Right ventricle myocardium superior (tissue), 1 donor: ENCODE measurements around the gene TTN. TPM values are rescaled to one million over a fixed set of nuclear protein-coding genes. Genes with fewer than 3 reads are reported as not detected.
"Not testable (repeated sequence)": the region's sequence is repeated elsewhere in the genome, so short reads cannot be mapped to it uniquely, and the experiment has no call there.

Source experiments
- ATAC-seq: fragments of 200-7000 bp; cut with Tn5 transposase; one replicate; pipeline ENCODE4 v1.9.1; 2020; ENCODE audit warnings: mild to moderate bottlenecking; ENCODE audit not compliant: poor library complexity
- DNase-seq: peaks from one replicate; pipeline ENCODE4 v3.0.0-alpha.2; 2020
- intact Hi-C: fragments of 100-400 bp; cut with DNase I; formaldehyde crosslinking; loops from one replicate; pipeline ENCODE4 v1.11.2; 2022
- total RNA-seq: library from RNA; stranded (reverse); fragmentation: NEBNext Ultra II Directional; extraction: Animal tissue kit (Norgen Biotek cat#: 25700); gene quantifications from one replicate; pipeline ENCODE4 v1.2.1, GENCODE V29; 2021
- donor health status: DM: no; HTN: yes; CAD: no; lungs with severe emphysema.

TTN gene
- total RNA-seq, 1 donor from 2014 or later = 3,113 TPM

DNA sequence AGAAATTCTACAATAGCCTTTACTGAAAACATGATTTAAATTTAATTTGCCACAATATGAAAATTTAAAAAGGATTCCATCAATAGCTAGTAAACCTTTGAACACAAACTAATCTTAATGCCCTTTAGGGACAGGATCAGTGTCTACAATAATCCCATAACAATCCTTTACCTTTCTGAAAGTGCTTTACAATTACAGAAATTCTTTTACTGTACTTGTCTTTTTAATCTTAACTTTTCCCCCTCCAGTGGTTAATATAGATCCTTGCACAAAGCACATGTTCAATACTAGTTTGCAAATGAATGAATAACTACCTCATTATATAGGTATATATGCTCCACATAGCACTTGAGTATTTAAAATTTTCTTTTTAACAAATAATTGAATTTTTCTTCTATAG is 204.3 kb downstream of the TTN start:
- no peak for ATAC-seq

DNA sequence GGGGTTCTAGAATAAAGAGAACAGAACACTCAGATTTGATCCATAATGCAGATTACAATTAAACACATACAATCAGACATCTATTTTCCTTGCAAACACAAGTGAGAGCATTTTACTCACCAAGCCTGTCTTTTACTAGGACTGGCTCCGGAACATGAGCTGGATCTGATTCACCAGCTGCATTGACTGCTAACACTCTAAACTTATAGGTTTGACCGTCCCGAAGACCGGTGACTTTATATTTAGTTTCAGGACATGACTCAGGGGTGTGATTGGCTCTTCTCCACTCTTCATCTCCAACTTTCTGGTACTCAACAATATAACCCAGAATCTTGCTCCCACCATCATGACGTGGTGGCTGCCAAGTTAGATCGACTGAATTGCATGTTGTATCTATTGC is 214.6 kb downstream of the TTN start:
- no peak for ATAC-seq
- intact Hi-C loops = no loop called here
- no peak for DNase-seq

More for the DNA sequence above, 204.3 kb downstream of the TTN start:
- no peak for DNase-seq
- intact Hi-C loops = no loop called here

DNA sequence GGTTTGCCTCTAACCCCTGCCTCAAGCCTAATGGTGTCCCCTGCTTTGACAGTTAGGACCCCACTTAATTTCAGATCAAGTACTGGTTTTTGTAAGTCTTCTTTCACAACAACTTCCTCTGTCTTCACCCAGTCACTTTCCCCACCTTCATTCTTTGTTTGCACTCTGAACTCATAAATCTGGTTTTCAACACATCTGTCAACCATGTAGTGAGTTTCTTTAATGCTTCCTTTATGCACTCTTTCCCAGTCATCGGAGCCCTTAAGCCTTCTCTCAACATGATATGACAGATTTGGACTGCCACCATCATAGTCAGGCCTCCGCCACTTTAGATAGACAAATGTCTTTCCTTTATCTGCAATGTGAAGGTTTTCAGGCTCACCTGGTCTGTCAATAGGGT is 217.9 kb downstream of the TTN start:
- ATAC-seq = peak; percentile 3
- intact Hi-C loops = no loop called here
- DNase-seq = no peak

DNA sequence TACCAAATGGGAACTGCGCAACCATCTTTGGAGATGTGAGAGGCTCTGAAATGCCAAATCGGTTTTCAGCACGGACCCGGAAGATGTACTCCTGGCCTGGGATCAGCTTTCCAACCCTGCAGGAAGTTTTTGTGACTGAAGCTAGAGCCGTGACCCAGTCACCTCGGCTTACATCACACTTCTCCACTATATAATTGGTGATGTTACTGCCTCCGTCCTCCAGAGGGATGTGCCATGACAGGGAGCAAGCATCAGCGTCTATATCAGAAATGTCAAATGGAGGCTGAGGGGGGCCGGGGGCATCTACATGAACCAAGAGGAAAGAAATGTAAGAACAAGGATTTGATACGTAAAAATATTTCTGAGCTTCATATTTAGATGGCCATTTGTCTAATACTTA is 222.6 kb downstream of the TTN start:
- peak; percentile 3 for ATAC-seq
- DNase-seq = no peak
- intact Hi-C loops = no loop called here

DNA sequence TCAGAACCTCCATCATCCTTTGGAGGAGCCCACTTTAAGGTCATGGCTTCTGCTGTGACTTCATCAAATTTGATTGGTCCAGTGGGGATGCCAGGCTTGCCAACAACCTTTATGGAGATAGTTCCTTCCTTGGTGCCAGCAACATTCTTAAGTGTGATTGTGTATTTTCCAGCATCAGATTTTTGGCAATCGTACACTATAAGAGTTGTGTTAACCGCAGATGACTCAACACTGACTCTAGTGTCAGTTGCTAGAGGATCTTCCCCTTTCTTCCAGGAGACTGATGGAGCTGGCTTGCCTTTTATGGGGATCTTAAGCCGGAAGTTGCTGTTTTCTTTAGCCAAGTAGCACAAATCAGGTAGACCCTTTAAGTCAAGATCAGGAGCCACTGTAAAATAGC is 228.2 kb downstream of the TTN start:
- intact Hi-C loops = no loop called here
- ATAC-seq = no peak
- DNase-seq = no peak

DNA sequence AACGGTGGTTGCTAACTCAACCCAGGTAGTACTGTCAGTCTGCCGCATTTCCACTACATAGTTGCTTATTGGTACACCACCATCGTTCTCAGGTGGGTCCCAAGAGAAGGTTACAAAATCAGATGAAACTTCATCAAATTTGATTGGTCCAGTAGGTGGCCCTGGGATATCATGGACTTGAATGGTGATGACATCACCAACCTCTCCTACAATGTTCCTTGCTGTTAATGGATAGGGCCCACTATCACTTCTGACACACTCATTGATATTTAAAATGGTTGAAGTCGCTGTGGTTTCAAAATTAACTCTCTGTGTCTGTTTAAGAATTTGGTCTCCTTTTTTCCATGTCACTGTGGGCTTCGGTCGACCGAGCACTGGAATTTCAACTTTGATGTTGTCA is 232.4 kb downstream of the TTN start:
- ATAC-seq = no peak
- intact Hi-C loops = no loop called here
- DNase-seq = no peak

DNA sequence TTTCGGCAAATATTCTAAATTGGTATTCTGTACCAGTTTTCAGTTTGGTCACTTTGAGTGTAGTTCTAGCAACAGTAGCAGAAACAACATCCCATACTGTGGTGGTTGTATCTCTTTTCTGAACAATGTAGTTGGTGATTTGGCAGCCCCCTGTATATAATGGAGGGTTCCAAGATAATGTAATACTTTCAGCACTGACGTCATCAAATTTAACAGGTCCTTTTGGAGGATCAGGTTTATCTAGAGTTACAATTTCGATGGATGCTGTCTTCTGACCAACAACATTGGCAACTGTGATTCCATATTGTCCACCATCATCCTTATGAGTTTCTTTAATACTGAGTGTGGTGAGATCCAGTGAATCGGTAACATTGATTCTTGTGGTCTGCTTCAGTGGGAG is 239.0 kb downstream of the TTN start:
- no peak for ATAC-seq
- DNase-seq = no peak
- intact Hi-C loops = no loop called here

DNA sequence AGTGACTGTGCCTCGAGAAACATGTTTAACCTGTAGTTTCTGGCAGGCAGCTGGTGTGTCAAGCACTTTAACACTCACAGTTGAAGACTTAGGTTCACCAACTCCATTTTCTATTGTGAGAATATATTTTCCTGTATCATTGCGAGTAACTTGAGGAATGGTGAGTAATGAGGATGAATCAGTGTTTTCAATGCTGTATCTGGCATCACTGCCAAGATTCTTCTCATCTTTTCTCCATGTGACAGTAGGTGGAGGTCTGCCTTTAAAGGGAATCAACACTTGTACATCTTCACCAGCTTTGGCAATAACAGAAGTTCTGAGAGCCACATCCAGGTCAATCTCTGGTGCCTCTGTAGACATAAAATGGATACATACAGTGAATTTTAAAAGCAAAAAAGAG is 254.2 kb downstream of the TTN start:
- intact Hi-C loops = no loop called here
- DNase-seq (no peak), ATAC-seq (no peak)

DNA sequence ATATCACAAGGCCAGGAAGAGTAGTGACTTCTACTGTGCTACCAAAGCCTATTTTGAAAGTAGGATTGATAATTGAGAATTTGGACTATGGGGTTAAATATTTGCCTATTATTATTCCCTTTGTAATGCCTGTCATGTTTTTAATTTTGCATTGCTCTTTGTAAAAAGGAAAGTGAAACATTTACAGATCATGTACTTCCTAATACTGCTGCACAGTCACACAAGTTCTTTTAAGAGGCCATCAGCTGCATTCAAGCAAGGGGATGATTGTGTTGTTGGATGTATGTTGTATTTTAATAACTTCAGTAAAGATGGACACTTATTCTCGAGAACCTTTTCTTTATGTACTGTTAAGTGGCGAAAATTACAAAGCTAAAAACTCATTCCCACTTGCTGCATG is 256.9 kb downstream of the TTN start:
- ATAC-seq (no peak), DNase-seq (no peak)
- intact Hi-C loops = no loop called here

DNA sequence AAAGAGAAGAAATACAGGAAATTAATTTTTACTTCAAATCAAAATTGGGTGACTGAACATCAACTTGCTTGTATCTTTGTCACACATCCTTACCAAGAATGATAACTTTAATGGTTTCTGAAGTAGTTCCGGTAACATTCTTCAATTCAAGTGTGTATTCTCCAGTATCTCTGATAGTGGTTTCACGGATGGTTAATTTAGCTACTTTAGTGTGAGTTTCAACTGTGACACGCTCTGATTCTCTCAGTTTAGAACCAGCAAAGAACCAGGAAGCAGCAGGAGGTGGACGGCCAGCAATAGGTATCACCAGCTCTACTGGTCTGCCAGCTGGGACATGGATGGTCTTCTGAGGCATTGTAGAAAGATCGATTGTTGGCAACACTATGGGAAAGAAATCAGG is 264.7 kb downstream of the TTN start:
- ATAC-seq (no peak), DNase-seq (no peak)
- intact Hi-C loops = no loop called here

DNA sequence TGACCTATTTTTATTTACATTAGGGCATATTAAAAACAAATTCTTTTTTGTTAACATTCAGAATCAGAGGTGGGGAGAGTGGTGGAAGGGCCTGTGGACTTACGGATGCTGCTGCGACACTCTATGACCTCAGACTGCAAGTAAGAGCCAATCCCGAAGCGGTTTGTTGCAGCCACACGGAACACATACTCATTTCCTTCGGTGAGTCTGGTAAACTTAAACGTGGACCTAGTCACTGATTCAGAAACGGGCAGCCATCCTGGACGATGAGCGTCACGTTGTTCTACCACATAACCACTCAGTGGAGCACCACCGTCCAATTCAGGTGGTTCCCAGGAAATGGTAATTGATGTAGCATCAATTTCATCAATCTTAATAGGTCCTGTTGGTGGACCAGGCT is 265.1 kb downstream of the TTN start:
- intact Hi-C loops = no loop called here
- ATAC-seq = no peak
- no peak for DNase-seq

DNA sequence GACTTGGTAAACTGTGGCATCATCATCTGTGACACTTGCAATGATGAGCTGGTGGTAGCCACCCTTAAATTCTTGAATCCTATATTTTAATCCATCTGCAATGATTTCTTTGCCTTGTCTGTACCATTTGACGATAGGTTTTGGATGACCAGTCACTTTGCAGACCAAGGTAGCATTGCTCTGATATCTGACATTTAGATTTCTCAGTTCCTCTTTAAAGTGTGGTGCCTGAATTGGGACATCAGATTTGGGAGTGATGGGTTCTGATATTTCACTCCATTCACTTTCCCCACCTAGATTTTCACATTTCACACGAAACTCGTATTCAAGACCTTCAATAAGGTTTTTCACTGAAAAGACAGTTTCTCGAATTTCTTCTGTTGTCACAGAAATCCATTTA is 271.2 kb downstream of the TTN start:
- no peak for ATAC-seq
- intact Hi-C loops = no loop called here
- no peak for DNase-seq

DNA sequence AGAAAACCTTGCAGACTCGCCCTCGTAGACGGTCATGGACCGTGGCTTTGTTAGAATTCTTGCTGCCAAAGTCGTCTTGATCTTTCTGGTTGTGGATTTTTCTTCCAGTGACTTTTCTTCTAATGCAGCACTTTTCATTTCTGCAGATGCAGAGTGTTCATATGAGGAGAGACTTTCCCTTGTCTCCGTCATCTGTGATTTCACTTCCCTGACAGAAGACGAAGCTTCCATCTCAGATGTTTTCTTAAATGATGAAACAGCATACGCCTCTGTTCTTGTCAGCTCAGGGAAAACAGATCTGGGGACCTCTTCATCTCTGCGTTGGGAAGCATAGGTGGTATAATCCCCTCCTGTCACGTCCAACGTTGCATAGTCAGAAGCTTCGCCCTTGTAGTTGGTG is 276.1 kb downstream of the TTN start:
- no peak for ATAC-seq
- no peak for DNase-seq
- intact Hi-C loops = no loop called here

DNA sequence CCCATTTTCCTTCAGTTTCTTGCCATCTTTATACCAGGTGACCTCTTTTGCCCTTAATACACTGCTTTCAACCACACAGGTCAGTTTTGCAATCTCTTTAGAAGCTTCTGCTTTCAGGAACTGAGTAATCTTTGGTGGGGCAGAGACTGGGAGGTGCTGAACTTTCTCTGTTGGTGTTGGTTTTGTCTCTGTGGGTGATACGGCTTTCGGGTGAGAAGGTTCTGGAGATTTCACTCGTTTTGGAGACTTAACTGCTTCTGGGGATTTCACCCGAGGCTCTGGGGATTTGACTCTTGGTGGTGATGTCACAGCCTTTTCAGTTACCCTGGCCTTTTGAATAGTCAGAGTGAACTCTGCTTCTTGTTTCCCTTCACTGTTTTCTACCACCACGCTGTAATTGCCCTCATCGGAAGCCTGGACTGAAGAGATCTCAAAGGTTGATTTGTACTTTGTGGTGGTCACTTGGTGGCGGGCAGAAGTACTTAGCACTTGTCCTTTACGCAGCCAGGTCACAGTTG is 276.5 kb downstream of the TTN start:
- intact Hi-C loops = no loop called here
- DNase-seq = no peak
- no peak for ATAC-seq

DNA sequence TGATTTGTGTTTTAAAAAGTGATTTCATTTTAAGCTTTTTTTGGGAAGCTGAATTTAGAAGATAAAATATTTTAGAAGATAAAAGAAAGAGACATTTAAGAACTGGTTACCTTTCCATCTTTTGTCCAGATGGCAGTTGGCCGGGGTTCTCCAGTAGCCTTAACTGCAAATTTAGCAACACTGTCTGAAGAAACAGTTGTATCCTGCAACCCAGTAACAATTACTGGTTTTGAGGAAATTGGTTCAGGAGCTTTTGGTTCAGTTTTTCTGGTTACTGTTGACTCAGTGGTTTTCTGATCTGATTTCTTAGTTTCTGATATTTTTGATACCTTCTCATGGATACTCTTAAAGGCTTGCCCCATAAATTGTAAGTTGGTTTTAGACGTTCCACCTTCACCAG is 277.1 kb downstream of the TTN start:
- DNase-seq = no peak
- ATAC-seq = no peak
- intact Hi-C loops = no loop called here

DNA sequence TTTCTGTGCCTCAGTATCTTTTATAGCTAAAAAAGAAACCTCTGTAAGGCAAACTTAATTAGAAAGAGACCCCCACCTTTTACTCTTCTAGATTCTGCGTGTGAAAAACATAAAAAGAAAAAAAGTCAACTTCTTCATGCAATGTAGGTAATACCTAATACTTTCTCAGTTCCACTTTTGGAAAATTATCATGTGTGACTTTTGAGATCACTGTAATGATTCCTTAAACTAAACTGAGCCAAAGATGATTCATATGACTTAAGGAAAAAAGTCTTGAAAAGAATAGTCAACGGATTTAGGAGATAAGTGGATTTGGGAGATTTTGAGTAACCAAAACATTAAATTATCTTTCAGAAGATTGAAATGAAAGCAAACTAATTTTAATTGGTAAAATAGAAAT is 278.0 kb downstream of the TTN start:
- ATAC-seq (no peak), DNase-seq (no peak)
- intact Hi-C loops = no loop called here

DNA sequence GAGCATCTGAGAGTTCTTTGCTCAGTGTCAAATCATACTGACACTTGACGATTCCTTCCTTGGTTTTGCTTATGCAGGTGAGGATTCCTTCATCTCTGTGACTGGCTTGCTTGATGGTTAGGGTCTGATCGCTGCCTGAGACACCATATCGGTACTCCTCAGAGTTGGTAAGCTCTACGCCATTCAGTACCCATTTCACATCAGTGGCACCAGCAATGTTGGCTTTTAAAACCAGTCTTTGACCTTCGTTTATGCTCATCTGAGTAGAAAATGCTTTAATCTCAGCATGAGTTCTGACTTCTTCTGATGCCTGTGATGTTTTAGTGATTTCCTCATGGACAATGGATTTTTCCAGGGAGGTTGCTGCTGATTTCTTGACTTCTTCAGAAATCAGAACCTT is 278.6 kb downstream of the TTN start:
- DNase-seq (no peak), ATAC-seq (no peak)
- intact Hi-C loops = no loop called here

DNA sequence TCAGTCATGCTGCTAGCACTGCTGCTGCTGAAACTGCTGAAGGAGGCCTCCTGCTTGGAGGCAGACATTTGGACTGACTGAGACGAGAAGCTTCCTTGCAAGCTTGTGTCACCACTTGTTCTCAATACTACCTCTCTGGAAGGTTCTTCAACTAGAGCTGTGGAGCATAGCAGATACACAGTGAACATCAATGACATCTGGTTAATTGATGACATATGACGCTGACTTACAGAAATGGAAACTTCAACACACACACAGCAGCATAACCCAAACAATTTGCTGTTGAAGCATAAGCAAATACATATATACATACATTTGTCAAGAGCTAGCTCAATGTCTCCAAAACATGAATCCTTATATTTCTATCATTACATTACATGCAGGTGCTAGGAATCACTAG is 279.6 kb downstream of the TTN start:
- intact Hi-C loops = no loop called here
- DNase-seq (no peak), ATAC-seq (no peak)

DNA sequence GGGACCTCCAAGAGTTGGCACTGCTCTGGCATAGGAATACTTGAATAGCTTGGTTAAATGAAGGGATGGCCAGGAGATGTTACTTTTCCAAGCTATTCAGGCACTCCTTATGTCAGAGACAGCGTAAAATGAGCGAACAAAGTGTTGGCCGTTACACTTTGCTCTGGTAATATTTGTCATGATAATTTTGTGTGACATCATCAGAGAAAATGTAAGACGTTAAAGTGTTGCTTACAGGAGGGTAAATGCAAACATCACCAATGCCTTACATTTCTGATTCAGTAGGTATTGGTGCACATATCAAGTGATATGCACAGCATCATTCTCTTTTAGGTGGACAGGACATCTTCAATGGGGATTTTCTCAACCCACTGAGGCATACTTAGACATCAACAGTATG is 281.0 kb downstream of the TTN start:
- intact Hi-C loops = no loop called here
- no peak for DNase-seq
- ATAC-seq = no peak

DNA sequence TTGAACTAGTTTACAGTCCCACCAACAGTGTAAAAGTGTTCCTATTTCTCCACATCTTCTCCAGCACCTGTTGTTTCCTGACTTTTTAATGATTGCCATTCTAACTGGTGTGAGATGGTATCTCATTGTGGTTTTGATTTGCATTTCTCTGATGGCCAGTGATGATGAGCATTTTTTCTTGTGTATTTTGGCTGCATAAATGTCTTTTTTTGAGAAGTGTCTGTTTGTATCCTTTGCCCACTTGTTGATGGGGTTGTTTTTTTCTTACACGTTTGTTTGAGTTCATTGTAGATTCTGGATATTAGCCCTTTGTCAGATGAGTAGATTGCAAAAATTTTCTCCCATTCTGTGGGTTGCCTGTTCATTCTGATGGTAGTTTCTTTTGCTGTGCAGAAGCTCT is 281.8 kb downstream of the TTN start:
- ATAC-seq, DNase-seq, intact Hi-C loops: not testable (repeated sequence)

DNA sequence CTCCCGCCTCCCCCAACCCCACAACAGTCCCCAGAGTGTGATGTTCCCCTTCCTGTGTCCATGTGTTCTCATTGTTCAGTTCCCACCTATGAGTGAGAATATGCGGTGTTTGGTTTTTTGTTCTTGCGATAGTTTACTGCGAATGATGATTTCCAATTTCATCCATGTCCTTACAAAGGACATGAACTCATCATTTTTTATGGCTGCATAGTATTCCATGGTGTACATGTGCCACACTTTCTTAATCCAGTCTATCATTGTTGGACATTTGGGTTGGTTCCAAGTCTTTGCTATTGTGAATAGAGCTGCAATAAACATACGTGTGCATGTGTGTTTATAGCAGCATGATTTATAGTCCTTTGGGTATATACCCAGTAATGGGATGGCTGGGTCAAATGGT is 282.2 kb downstream of the TTN start:
- ATAC-seq, intact Hi-C loops, DNase-seq: not testable (repeated sequence)
